Islet precursor cell (in vitro differentiated cells): ENCODE data around the gene SORCS2.
A peak's percentile ranks its signal among the peaks of the same experiment; 100 is the strongest.

Source experiments
- DNase-seq: peaks from one replicate; pipeline ENCODE4 v3.0.0-alpha.2; 2018

Gene SORCS2

DNA sequence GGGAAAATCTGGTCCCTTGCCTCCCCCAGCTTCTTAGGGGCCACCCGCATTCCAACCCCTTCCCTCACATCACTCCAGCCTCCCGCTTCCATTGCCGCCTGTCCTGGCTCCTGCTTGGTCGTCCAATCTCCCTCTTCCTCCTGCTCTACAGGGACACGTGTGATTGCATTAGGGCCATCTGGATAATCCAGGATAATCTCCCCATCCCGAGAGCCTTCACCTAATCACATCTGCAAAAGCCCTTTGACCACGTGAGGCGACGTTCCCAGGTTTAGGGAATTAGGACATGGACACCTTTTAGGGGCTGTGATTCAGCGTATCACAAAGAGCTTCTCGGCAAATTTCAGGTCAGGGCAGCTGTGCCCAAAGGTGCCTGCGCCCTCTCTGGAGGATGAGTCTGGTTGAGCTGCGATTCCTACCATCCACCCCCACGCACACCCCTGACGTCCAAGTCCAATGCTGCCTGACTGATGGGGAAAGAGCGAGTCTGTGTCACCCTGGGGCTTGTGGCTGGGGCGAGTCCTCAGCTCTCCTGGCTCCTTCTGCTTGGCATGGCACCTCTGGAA is 137.8 kb downstream of the SORCS2 start:
- DNase-seq = no peak

DNA sequence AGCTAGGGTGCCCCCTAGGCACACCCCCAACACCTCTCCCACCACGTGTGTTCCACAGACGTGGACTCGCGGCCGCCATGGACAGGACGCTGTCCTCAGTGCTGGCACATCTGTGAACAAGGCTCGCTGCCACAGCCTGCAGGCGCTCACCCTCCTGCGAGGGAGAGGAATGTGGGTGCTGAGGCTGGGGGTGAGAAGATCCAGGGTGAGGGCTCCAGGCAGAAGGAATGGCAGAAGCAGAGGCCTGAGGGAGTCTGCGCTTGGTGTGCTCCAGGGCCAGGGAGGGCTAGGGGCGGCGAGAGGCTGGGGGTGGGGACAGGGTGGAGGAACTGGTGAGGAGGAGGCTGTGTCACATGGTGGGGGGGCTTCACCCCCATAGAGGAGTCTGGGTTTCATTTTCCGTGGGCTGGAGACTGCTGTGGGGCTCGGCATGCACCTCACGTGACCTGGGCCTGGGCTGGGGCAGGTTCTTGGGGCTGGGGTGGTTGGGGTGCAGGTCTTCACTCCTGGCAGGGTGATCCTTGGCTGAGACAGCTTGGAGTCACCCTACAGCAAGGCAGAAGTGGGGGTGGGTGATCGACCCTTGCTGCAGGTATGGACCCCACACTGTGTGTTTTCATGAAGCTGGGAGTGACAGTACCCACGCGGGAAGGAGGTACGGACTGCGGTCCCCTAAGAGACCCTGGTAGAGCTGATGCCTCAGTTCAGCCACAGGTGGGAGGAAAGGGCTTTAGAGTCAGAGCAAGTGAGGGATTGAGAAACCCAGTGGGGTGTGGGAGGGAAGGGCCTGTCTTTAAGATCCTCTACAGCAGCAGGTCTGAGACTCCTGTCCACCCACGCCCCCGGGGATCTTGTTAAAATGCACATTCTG is 138.7 kb downstream of the SORCS2 start:
- DNase-seq = no peak

DNA sequence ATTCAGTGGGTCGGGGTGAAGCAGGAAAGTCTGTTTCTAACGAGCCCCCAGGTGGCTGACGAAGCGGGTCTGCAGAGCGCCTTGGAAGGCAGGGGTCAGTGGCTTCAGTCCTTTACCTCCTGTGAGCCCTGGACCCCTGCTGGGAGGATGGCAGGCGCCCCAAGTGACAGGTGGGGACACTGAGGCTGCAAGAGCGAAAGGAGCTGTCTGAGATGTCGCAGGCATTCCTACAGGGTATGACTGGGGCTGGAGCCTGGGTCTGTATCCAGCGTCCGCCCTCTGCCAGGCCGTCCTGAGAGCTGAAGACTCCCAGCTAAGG is 139.3 kb downstream of the SORCS2 start:
- no peak for DNase-seq

DNA sequence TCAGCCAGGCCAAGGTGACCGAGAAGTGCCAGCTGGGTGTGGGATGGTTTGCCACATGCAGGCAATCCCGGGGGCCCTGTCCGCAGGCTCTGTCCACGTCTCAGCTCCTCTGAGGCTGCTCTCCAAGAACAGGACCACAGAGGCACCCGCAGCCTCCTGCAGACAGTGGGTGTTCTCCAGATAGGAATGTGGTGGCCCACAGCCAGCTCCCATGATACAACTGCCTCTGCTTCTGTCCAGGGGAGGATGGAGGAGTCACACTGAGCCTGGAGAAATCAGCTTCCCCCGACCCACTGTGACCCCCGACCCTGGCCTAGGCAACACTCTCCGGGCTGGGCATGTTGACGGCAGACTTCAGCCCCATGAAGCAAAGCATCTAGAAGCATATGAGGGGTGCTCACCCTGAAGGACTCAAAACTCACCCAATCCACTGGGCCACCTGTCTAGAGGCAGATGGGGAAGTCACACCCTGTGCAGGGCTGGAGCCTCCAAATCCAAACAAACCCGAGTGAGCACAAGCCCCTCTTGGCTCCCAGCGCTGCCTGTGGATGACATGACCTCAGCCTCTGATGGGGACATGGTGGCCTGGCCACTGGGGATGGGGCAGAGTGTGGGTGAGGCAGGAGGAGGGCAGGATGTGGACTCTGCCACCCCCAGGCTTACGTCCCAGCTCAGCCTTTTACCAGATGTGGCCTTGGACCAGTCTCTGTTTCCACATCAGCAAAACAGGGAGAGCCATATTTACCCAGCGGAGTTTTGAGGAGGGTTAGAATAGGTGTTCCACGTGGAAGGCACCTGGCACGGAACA is 140.1 kb downstream of the SORCS2 start:
- DNase-seq = no peak

DNA sequence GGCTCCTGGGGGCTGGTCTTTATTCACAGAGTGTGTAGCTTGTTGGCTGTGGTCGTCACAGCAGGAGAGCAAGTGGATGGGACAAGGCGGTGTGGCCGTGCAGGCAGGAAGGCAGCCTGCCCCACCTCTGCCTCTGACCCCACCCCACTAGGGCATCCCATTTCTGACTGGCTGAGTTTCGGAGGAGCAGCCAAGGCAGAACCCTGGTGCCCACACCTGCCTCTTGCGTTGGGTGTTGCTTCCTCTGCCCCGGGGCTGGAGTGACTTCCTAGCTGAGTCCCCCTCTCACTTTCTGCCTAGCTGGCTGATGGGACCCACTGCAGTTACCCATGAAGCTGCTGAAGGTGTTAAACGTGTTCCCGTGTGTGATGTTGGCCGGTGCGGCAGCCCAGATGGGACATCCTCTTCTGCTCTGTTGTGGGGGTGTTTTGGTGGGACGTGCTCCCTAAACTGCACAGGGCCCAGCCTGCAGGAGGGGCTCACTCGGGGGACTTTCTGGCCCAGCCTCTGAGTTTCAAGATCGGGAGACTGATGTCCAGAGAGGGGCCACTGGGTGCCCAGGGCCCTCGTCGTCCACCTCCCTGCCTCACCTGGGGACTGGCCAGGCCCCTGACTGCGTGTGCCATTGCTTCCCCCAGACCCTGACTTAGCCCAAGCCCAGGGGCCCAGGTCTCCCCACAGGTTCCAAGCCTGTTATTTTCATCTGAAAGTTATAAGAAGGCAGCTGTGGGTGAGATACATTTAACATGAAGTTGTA is 140.9 kb downstream of the SORCS2 start:
- no peak for DNase-seq

DNA sequence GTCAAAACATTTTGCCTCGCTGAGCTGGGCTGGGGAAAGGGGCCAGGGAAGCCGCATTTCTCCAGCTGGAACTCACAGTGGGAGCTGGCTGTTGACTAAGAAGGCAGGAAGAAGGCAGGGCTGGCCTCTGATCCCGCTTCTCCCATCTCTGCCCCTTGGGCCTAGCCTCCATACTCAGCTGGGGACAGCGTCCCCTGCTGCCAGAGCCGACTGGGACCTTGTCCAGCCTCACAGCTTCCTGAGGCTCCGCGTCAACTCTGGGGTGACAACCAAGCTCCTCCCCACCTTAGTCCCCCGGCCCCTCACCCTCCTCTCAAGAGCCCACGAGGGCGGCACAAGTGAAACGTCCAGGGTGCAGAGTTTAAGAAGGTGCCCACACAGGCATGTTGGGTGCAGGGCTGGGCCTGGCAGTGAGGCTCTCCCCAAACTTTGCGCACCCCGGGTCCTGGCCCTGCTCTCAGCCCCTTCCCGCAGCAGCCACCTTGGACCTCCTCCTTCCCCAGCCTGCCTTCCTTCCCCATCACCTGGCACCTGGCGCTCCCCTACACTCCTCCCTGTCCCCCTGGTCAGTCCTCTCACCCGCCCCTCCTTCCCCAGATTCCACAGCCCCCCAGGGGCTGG is 141.6 kb downstream of the SORCS2 start:
- DNase-seq = no peak

DNA sequence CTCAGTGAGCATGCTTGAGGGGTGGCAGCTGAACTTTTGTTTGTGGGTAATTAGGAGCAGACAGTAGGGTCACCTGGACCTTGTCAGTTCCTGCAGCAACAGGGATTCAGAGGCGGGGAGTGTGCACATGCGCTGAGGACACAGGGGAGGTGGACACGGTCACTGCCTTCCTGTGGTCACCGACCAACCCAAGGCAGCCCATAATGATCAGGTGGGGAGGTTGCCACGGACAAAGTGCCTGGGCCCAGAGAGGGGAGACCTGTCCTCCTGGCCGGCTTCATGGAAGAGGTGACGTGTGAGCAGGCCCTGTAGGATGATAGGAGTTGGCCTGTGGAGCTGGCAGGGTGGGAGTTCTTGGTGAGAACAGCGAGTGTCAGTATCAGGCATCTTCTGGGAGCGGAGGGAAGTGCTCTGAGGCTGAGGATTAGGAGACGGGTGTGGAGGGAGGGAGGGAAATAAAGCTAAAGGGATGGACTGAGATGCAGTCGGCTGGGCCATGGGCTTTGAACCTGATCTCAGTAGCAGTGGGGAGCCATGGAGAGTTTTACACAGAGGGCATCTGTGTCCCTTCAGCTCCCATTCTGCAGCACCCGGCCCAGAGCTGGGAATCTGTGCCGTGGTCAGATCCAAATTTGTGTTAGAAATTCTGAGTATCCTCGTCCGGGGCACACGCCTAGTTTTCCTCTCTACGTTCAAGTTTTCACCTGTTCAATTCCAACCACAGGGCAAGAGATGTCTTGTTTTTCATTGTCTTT is 142.4 kb downstream of the SORCS2 start:
- DNase-seq = no peak

DNA sequence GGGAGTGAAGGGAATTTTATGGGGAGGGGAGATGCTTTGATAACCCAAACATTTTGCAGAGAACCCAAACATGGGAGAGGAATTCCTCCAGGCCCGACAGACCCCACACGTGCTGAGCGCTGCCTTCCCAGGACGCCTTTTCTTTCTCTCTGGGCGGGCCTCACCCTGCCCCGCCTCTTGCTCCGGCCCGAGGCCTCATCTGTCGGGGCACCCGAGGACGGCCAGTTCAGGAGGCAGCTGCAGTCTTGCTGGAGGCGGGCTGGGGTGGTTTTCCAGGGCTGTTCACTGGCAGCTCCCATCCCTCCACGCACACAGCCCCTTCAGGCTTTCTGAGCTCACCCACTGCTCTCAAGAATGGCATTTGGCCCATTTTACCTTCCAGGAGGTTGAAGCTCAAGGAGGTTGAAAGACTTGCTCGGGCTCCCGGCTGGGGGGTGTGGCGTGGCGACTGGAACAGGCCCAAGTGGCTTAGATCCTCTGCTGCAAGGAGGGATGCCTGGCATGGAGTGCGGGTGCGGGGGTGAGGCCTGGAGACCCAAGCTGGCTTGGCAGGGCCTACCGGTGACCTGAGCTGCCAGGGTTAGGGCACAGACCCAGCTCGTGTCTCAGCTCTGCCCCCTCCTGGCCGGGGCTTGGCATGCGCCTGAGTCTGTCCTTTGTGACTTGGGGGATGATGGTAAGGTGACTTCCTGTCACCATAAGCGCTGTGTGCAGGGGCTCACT is 143.2 kb downstream of the SORCS2 start:
- DNase-seq = peak; percentile 88

DNA sequence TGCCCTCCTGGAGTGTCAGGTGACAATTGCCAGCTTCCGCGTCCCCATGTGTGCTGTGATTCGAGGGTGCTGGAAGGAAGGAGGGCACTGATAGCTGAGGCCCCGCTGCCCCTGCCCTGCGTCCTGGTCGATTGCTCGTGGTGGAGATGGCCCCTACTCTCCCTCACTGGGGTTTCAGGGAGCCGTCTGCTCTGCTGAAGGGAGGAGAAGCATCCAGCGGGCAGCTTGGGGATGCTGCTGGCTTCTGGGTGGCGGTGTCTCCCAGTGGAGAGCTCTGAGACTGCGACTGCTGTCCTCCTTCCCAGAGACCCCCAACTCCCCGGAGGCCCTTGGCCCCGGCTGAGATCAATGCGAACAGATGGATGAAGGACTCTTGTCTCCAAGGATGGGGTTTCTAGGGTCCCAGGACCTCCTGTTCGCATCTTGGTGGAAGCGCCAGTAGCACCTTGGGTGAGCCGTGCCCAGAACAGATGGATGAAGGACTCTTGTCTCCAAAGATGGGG is 143.8 kb downstream of the SORCS2 start:
- no peak for DNase-seq

DNA sequence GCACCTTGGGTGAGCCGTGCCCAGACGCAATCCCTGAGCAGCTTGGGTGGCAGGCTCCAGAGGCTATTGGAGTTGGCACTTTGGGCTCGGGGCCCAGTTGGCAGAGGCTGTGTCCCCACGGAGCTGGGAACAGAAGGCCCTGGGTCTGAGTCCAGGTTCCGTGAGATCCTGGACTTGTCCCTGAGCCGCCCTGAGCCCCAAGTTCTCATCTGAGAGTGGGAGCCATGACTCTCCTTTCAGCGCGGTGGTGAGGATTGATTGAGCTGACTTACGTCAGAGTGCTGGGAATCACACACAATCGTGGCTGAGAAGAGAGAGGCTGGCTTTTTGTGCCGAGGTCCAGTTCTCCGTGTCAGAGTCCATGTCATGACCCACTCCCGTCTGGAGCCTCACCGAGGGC is 144.4 kb downstream of the SORCS2 start:
- DNase-seq = no peak

DNA sequence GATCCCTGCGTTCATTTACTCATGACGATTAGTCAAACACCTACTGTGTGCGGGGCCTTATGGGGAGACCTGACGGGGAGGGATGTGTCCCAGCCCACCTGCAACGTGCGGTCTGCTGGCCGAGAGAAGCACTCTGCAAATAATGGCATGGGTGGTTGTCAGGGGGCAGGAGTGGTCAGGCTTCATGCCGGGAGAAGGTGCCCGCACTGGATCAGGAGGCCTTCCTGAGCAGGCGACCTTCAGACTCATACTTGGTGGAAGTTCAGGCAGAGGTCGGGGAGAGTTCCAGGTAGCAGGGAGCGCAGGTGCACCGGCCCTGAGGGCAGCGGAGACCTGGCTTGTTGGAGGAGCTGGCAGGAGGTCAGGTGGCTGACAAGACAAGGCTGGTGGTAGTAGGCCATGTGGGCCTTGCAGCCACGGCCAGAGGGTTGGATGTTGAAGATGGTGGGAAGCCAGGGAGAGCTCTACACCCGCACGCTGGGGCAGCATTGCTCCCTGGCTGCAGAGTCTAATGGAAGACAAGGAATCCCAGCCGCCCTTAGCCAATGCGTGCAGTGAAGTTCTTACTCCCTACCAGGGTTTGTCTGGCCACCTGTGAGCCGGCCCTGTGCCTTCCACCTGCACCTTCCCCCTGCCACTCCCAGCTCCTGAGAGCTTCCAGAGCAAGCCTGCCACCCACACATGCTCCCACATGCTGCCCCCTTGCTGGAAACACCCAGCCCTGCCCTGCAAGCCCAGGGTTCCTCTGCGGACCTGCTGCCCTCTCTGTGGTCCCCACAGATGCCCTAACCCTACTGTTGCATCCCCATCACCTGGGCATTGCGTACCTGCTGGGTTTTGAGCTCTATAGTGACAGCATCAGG is 145.1 kb downstream of the SORCS2 start:
- DNase-seq = no peak

DNA sequence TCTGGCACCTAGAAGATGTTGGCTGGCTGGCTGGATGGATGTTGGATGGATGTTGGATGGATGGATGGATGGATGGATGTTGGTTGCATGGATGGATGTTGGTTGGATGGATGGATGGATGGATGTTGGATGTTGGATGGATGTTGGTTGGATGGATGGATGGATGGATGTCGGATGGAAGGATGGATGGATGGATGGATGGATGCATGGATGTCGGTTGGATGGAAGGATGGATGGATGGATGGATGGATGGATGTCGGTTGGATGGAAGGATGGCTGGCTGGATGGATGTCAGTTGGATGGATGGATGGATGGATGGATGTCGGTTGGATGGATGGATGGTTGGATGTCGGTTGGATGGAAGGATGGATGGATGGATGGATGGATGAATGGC is 145.7 kb downstream of the SORCS2 start:
- DNase-seq = no peak

DNA sequence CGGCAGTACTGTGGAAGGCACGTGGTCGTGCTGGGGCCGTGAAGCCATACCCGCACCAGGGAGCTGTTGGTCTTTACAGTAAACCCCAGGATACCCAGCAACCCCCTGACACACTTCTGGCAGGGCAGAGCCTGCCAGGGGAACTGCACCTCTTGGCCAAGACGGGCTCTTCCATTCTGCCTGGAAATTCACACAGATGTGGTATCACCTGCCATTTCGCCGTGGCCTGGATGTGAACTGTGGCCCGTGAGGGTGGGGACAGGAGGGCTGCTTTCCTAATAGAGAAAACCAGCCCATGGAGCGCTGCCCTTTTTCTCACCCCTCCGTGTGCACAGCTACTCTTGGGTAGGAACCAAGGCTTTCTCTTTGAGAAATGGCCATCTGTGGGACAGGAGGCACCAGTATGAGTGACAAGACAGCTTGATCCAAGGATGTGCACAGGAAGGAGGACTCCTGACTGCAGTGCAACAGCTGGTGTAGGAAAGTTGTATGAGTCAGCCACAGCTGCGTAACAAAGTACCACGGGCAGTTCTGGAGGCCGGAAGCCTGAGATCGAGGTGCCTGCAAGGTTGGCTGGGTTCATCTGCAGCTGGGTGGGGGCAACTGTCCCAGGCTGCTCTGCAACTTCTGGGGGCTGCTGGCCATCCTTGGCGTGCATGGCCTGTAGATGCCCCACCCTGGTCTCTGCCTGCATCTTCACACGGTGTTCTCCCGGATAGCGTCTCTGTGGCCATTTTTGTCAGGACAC is 146.7 kb downstream of the SORCS2 start:
- no peak for DNase-seq

DNA sequence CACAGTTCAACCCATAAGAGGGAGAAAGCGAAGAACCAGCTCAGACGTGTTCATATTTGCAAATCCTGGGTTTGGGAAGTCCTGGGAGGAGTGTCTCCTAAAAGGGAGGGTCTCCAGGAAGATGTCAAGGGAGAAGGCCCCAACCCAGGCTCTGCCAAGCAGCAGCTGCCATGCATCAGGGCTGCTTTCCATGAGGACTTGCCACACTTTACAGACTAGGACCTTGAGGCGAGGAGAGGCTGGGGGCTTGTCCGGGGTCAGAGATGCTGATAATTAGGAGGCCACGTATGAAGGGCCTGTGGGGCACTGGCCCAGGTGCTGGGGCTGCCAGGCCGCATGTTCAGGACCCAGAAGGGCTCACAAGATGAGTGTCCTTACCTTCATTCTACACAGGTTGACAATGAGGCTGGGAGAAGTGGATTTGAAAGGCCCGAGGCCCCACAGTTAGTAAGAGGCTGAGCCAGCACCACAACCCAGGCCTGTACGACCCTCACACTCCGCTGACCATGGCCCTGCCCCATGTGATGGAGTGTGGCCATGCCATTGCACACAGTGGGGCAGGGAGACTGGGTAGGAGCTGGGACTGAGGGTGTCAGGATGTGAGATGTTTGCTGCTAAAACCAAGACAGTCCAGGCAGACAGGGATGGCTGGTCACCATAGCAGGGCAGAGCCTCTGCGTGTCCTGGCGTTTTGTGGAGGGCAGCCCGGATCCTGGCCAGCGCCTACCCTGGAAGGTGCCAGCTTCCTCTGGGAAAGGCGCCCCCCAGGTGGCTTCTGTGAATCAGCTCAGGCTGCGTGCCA is 147.6 kb downstream of the SORCS2 start:
- DNase-seq = no peak

DNA sequence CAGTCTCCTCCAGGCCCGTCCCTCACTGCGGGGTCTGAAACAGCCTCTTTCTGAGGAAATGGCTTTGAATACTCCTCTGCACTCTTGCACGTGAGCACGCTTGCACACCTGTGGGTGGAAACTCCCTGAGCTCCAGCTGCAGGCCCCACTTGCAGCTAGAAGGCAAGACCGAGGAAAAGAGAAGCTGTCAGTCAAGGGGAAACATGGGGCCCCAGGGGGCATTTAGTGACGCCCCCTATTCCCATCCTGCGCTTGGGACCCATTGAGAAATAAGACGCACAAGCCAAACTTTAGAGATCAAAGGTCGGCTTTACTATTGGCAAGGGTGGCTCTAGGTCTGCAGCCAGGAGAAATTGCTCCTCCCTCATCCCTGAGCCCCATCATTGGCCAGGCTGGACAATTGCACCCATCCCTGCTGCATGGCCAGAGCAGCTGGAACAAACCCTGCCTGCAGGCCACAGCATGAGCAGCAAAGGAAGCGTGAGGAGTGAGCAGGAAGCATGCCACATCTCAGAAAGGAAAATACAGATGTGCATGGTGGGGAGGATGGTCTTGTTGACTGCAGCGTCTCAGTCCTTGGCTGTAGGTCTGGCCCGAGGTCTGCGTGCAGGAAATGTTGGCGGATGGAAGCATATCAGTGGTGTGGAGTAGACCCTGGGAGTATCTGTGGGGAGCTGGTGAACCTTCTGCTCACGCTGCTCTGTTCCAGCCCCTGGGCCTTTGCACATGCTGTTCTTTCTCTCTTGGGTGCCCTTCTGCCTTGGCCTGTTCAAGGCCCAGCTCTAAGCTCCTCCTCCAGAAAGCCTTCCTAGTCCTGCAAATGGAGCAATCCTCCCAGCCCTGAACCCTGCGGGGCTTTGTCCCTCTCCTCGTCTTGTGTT is 148.5 kb downstream of the SORCS2 start:
- DNase-seq = no peak

DNA sequence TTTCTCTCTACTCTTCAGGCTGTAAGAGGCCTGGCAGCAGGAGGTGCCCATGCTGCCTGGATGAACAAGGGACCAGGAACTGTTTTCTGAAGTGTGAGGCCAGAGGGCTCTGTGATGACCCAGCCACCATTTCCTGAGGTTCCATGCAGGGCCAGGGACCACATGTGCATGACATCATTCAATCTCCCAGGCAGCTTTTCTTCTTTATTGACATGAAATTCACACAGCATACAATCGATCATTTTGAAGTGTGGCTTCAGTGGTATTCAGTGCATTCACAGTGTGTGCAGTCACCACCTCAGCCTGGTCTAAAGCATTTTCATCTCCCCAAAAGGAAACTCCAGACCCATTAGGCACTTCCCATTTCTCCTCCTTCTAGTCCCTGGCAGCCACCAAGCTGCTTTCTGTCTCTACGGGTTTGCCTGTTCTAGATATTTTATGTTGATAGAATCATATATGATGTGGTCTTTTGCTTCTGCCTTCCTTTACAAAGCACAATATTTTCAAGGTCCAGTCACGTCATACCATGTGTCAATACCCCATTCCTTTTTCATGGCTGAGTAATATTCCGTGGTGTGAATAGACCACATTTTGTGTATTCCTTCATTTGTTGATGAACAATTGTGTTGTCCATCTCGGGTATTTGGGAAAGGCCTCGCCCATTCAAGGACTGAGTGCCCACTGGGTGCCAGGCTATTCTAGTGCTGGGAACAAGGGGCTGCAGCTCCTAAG is 149.3 kb downstream of the SORCS2 start:
- no peak for DNase-seq
